Right kidney (tissue), 9 donors: ENCODE results near the gene ERI2.

Experiments used
- DNase-seq: peaks from one replicate; pipeline ENCODE4 v3.0.0-alpha.2; 2016
- long read RNA-seq, 8 donors: transcript quantifications; one replicate each; lab custom pipeline, GENCODE V29; 2026

ERI2 gene
- long read RNA-seq, donor 1, transcript ERI2-203 (1 exons, 3,846 nt) = major isoform, 31 of 37 reads
- long read RNA-seq, donor 1, partial matches to known transcripts = 6 of 37 reads
- long read RNA-seq, donor 1, other reads (novel, unspliced or antisense) = 0 of 37 reads
- long read RNA-seq, donor 2, transcript ERI2-203 (1 exons, 3,846 nt) = major isoform, 22 of 23 reads
- long read RNA-seq, donor 2, partial matches to known transcripts = 0 of 23 reads
- long read RNA-seq, donor 2, other reads (novel, unspliced or antisense) = 0 of 23 reads
- long read RNA-seq, donor 3, transcript ERI2-203 (1 exons, 3,846 nt) = major isoform, 15 of 16 reads
- long read RNA-seq, donor 3, partial matches to known transcripts = 0 of 16 reads
- long read RNA-seq, donor 3, other reads (novel, unspliced or antisense) = 0 of 16 reads
- long read RNA-seq, donor 4, transcript ERI2-203 (1 exons, 3,846 nt) = major isoform, 35 of 37 reads
- long read RNA-seq, donor 4, partial matches to known transcripts = 0 of 37 reads
- long read RNA-seq, donor 4, other reads (novel, unspliced or antisense) = 0 of 37 reads
- long read RNA-seq, donor 5, transcript ERI2-203 (1 exons, 3,846 nt) = major isoform, 25 of 27 reads
- long read RNA-seq, donor 5, partial matches to known transcripts = 0 of 27 reads
- long read RNA-seq, donor 5, other reads (novel, unspliced or antisense) = 0 of 27 reads
- long read RNA-seq, donor 6, transcript ERI2-203 (1 exons, 3,846 nt) = major isoform, 27 of 28 reads
- long read RNA-seq, donor 6, partial matches to known transcripts = 0 of 28 reads
- long read RNA-seq, donor 6, other reads (novel, unspliced or antisense) = 0 of 28 reads
- long read RNA-seq, donor 7 = 0 reads
- long read RNA-seq, donor 8, transcript ERI2-203 (1 exons, 3,846 nt) = major isoform, 17 of 18 reads
- long read RNA-seq, donor 8, partial matches to known transcripts = 0 of 18 reads
- long read RNA-seq, donor 8, other reads (novel, unspliced or antisense) = 0 of 18 reads

- DNase-seq = peak; percentile 91
Observed at GRCh38 chr16:20806168-20807050, at the start of gene ERI2, which contains the start of gene REXO5. ERI2 (minus strand) TSS chr16:20806472; CDS start chr16:20806430, 42 bp downstream. REXO5 (plus strand) TSS chr16:20806527; CDS start chr16:20806954, 427 bp downstream.

- DNase-seq = no peak
Observed at GRCh38 chr16:20854963-20855362, 48.7 kb upstream of the ERI2 start.

GRCh38 chr16:20853981-20854620 is 47.8 kb upstream of the ERI2 start:
- DNase-seq = no peak

GRCh38 chr16:20853143-20853542 is 46.9 kb upstream of the ERI2 start:
- no peak for DNase-seq

- no peak for DNase-seq
Observed at GRCh38 chr16:20851601-20852000, 45.3 kb upstream of the ERI2 start.

GRCh38 chr16:20850981-20851380 is 44.7 kb upstream of the ERI2 start:
- no peak for DNase-seq

- DNase-seq = peak; percentile 53
Observed at GRCh38 chr16:20849589-20850390, 43.5 kb upstream of the ERI2 start.

GRCh38 chr16:20847550-20847949 is 41.3 kb upstream of the ERI2 start:
- DNase-seq = no peak

- no peak for DNase-seq
Observed at GRCh38 chr16:20846551-20846950, 40.3 kb upstream of the ERI2 start.

GRCh38 chr16:20846030-20846429 is 39.8 kb upstream of the ERI2 start:
- no peak for DNase-seq

- no peak for DNase-seq
Observed at GRCh38 chr16:20844588-20844987, 38.3 kb upstream of the ERI2 start.

- DNase-seq = no peak
Observed at GRCh38 chr16:20844054-20844453, 37.8 kb upstream of the ERI2 start.

GRCh38 chr16:20839504-20839903 is 33.2 kb upstream of the ERI2 start:
- DNase-seq = no peak

GRCh38 chr16:20838240-20838639 is 32.0 kb upstream of the ERI2 start:
- DNase-seq = no peak

- no peak for DNase-seq
Observed at GRCh38 chr16:20833086-20833485, 26.8 kb upstream of the ERI2 start.

GRCh38 chr16:20830372-20830771 is 24.1 kb upstream of the ERI2 start:
- DNase-seq = no peak

GRCh38 chr16:20829536-20829935 is 23.3 kb upstream of the ERI2 start:
- no peak for DNase-seq

GRCh38 chr16:20826039-20826566 is 19.8 kb upstream of the ERI2 start:
- DNase-seq = no peak

GRCh38 chr16:20822521-20823325 is 16.5 kb upstream of the ERI2 start:
- no peak for DNase-seq
